HuH-7 (cell line): ENCODE data around the gene WSB1.
A peak's percentile ranks its signal among the peaks of the same experiment; 100 is the strongest.

Experiments used
- DNase-seq: peaks from one replicate; pipeline ENCODE4 v3.0.0; 2011; ENCODE audit warnings: low spot score

Gene WSB1

DNA sequence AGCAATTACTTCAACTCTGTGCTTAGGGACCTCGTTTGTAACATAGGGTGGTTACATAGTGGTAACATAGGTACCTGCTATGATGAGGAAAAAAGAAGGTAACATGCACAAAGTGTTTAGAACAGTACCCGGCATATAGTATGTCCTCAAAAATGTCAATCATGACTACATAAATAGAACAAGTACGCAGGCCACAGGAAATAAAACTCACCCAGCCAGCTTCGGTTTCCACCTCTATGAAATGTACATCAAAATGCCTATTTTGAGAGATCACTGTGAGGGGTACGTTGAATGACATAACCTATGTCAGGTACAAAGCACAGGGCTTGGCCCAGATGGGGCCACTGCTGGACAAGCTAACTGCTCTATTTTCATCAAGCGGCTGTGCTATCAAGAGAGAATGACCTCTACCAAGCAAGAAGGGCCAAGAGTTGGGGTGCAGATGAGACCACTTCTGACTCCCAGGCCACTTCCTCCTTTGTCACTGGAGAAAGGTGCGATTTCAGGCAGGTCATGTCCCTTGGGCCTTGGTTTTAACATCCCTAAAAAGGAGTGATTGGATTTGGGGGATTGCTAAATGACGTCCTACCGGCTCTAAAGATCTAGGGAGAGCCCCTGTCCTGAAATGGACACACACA is 45.4 kb downstream of the WSB1 start:
- no peak for DNase-seq

DNA sequence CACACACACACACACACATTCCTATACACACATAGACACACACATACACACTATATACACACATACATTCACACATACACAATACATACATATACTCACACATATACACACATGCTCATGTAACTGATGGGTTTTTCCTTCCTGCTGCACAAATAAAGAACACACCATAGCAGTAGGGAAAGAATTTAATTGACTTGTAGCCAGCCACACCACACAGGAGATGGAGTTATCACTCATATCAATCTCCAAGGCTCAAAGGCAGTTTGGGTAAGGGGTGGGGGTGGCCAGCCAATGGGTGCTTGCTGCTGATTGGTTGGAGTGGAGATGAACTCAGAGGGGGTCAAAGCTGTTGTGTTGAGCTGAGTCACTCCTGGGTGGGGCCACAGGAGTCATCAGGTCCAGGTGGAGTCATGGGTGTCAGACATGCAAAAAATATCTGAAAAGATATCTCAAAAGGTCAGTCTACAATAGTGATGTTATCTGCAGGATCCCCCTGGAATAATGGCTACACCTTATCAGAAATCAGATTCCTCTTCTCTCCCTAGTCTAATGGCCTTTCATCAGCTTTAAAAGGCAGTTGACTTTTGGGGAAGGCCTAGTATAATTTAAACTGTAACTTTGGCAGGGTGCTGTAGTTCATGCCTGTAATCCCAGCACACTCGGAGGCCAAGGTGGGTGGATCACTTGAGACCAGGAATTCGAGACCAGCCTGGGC is 46.1 kb downstream of the WSB1 start:
- DNase-seq: no peak

DNA sequence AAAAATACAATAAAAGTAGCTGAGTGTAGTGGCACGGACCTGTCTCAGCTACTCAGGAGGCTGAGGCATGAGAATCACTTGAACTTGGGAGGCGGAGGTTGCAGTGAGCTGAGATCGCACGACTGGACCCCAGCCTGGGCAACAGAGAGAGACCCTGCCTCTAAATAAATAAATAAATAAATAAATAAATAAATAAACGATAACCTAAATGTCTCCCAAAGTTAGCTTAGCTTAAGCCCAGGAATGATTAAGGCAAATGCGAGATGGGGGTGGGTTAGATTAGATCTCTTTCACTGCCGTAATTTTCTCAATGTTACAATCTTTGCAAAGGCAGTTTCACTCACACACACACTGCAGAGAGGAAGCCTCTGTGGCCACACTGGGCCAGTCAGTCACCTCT is 46.7 kb downstream of the WSB1 start:
- DNase-seq: no peak

DNA sequence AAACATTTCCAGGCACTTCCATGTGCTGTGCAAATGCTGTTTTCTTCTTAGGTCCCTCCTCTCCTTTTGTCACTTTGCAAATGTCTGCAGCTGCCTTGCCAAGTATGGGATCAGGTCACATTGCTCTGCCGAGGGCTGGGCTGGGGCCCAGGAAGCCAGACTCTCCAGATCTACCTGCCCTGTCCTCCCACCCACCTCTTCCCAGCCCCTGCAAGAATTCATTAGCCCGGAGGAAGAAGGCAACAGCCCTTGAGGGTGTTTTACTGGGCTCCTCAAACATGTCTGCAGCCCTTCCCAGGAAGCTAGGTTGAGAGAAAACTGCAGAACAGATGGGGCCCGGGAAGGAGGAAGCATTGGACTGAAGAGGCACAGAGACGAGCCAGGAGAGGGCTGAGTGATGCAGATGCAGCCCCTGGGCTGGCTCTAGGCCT is 47.1 kb downstream of the WSB1 start:
- DNase-seq: no peak

DNA sequence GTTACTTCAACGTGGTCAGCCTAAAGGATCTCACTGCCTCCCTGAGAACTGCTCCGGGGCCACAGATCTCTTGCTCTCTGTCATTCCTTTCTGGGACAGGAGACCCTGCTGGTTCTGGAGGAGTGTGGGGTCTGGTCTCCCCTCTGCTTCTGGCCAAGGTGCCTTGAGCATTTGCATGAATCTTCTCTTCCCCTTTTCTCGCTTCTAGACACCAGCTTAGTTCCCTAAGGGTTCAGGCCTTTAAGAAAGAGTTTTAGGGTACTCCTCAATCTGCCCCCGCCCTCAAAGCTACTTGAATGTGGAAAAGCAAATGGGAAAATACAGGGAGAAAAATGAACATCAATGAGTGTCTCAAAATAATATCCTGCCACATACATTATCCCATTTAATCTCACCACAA is 48.1 kb downstream of the WSB1 start:
- DNase-seq: no peak

DNA sequence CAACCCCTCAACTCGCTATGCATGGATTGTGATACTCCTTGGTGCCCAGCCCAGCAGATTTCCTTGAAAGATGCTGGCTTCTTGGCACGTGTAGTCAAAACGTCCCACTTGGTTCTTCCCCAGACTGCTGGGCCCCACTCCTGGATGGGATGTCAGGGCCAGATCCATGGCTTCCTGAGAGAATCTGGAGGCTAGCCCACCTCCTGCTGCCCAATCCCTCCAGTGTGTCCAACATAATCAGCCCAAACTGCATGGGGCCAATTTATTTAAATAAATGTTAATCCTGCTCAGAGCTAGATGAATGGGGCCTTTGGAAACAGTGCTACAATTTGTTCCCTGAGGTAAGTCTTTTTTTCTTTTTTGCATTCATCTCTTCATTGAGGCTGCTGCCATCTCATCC is 49.4 kb downstream of the WSB1 start:
- no peak for DNase-seq

DNA sequence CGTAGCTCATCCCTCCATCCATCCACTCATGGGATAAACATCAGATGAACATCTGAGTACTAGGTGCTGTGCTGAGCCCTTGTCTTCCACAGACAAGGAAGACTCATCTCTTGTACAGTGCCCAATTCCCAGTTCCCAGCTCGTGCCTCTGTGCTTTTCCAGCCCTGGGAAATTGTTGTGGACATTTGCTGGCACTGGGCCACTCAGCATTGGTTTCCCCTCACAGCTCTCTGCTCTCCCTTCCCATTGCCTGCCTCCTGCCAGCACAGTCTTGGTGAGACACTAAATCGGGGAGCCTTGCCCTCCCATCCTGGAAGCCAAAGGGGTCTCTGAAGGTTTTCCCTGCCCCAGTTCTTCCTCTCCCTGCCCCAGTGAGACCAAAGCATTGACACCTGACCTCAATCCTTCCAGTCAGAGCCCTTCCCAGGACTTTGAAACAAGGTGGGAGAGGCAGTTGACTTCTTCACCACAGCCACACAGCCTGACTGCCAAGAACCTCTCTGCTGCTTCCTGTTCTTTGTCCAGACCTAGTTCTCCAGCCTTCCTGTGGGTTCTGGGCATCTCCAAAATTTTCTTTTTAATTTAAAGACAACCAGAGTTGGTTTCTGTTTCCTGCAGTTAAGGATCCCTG is 50.2 kb downstream of the WSB1 start:
- DNase-seq: no peak

DNA sequence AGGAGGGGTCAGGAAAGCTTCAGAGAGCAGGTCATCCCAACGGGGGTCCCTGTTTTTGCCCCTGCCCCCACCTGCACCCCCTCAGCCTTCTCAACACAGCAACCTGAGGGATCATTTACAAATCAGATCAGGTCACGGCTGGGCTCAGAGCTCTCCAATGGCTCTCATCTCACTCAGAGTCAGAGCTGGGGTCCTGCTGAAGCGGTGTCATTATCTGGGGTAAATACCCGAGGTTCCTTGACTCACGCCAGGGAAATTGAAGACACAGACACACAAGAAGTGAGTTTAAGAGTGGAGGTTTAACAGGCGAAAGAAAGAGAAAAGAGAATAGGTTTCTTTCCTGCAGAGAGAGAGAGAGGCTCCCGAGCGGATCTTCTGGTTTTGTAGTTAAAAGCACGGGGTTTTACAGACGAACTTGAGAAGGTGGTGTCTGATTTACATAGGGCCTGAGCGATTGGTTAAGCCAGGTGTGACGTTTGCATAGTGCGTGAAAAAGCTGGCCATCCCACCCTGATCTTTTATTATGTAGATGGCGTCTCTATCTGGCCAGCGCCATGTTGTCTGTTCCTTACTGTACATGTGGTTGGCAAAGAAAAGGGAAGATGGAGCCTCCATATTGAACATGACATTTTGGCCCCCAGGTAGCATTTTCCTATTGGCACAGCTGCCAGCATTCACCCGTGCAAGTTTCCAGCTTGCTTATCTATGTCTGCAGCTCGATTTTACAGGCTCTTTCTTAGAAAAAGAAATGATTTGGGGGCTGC is 51.4 kb downstream of the WSB1 start:
- DNase-seq: no peak

DNA sequence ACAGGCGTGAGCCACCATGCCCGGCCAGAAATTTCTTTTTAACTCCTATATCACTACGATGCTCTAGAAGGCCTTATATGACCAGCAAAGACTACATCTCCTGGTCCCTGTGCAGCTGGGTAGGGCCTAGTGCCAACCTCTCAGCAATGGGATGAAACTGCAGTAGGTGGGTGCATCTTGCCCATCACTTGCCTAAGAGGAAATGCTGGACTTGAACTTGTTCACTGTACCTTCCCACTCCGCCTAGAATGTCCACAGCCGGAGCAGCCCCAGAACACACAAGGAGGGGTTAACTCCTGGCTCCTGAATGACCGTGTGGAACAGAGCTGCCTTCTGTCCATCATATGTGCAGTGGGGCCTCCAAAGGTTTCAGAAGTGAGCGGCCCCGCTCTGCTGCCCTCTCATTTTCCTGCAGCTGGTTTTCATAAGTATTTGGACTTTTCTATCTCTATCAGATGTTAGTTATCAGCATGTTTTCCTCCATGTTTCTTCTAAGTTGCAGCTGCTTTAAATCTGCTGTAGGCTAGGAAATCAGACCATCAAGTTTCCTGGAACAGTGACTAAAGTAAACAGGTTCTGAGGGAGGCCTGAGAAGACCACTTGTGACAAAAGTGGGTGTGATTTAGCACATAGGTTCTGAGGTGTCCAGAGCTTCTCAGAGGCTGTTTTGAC is 52.5 kb downstream of the WSB1 start:
- no peak for DNase-seq

DNA sequence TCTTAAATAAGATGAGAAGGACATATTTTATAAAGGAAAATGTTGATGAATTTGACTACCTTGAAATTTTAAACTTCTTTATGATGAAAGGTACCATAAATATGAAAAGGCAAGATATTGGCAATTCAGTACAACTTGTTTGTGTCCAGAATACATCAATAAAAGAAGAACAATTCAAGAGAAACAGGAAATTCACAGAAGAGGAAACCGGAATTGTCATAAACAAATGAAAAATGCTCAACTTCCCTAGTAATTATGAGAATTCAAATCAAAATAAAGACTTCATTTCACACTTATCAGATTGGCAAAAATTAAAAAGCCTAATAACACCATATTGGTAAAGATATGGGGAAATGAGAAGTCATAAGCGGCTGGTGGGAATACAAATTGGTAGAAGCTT is 54.3 kb downstream of the WSB1 start:
- no peak for DNase-seq

DNA sequence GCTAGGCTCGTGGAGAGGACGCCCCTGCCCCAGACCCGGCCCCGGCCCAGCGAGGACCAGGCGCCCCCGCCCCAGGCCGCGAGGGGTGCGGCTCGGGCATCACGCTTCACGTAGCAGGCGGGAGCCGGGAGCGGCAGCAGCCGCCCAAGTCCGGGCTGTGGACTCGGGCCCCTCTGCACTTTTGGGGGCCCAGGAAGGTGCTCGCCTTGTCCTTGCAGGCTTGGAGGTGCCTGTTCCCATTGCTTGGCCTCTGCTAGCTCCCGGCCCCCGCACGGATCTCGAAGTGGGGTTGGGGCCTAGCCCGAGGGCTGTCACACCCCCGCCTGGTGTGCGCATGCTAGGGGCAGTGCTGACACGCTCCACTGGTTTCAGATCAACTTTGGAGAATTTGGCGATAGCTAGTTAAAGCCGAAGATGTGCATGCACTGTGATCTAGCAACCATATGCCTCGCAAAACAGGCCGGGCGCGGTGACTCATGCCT is 55.7 kb downstream of the WSB1 start:
- DNase-seq: no peak

DNA sequence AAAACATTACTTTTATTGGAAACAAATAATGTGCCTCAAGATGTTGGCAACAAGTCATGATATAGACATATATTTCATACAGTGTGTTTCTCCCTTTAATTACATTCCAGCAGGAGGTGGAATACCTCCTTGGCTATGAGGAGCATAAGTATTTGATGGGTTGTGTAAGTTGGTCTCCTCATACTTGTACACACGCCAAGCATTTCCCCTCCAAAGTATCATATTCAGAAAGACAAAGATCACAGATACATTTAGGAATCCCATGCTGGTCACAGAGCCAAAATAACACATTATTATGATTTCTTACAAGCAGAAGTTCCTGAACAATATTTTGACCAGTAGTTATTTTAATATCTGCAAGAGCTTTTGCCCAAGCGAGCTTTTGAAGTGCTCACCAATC is 57.8 kb downstream of the WSB1 start:
- no peak for DNase-seq

DNA sequence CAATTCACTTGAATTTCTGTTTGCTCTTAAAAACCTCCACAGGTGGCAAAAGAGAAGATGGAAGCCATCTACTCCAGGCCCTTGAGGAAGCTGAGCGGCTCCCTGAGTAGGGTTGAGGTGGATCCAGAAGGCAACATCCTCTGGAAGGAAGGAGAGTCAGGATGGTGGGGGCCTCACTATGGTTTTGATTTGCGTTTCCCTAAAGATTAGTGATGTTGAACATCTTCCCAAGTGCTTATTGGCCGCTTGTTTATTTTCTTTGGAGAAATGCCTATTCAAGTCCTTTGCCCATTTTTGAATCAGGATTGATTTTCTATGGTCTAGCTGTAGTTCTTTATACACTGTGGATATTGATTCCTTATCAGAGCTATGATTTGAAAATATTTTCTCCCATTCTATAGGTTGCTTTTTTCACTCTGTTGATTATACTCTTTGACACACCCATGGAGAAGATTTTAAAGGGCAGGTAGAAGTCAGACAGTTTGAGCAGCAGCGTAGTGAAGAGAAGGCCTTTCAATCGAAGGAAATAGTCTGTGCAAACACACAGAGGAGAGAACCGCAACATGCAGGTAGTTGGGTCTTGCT is 58.6 kb downstream of the WSB1 start:
- DNase-seq: no peak

DNA sequence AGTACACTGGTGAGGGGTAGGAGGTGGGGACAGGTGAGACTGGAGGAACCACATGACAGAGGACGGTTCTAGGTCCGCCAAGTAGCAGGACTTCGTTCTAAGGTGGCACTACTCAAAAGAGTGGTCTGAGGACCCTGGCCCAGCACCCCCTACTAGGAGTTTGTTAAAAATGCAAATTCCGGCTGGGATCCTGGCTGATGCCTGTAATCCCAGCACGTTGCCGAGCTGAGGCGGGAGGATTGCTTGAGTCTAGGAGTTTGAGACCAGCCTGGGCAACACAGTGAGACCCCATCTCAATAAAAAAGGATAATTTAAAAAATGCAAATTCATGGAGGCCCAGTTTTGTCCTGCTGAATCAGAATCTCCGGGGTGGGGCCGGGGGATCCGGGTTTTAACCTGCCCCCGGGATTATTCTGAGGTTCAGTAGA is 59.1 kb downstream of the WSB1 start:
- DNase-seq: peak; percentile 43

DNA sequence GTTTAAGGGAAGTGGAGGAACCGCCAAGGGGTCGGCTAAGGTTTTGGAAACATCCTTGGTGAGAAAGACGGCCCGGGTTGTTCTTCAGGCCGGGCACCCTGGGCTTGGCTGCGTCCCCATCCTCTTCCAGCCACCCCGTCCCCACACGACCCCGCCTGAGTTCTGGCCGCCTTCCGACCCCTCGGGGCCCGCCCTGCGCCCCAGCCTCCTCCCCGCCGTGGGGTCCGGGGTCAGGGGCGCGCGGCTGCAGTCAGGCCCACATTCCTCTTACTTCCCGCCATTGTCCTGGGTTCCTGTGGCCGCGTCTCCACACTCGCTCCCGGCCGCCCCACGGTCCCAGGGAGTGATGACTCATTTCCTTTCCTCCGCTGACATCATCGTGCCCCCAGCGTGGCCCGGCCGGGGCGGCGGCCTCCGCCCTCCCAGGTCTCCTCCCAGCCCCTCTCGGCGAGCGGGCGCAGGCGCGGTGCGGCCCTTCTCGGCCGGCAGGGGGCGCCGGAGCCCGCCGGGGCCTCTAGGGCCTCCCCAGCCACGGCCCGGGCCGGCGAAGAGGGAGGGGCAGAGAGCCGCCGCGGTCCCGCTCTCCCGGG is 59.6 kb downstream of the WSB1 start:
- peak; percentile 97 for DNase-seq

DNA sequence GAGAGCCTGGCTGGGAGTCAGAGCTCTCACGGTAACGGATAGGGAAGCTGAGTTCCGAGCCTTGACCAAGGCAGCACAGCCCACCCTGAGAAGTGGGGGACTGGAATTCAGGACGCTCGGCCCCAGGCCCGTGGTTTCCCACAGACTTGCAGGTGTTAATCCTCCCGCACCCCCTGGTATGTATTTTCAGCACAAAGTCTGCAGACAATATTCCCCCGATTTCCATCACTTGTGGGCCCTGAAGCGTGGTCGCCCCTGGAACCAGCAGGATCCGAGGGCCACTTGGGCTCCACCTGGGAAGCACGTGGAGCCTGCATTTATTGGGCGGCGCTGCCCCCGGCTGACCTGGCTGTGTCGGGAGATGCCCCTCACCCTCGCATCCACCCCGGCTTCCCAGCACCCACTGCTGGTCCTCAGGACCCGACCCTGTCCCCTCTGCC is 60.2 kb downstream of the WSB1 start:
- DNase-seq: peak; percentile 42

DNA sequence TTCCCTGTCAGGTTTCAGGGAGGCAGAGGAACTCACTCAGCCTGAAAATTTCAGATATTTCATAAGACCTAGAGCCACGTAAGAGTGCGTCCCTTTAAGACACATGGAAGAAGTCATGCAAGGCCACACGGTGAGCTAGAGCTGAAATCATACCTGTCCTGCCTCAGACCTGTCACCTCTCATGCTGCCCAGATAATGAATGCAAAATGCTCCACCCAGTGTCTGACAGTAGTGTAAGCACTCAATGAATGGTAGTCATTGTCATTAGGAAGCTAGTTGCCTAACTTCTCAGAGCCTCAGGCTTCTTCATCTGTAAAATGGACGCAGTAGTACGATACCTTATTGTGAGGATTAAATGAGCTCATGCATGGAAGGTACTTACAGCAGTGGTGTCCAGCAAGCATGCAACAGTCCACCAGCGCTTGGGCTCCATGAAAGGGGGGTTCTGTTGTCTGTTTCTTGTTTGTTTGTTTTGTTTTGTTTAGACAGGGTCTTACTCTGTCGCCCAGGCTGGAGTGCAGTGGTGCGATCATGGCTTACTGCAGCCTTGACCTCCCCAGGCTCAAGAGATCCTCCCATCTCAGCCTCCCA is 60.7 kb downstream of the WSB1 start:
- peak; percentile 36 for DNase-seq

DNA sequence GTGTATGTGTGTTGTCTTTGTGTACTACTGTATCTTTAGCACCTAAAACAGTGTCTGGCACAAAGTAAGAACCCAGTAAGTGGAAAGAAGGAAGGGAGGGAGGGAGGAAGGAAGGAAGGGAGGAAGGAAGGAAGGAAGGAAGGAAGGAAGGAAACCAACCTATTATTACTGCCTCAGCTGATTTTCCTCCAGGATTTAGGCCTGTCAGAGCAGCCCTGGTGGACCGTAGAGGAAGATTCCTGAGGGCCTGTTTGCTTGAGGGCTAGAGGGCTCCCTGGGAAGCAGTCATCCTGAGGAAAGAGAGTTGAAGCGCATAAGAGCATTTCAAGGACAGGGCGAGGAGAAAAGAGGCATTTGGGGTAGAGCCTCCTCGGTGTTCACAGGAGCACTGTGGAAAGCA is 61.5 kb downstream of the WSB1 start:
- no peak for DNase-seq

DNA sequence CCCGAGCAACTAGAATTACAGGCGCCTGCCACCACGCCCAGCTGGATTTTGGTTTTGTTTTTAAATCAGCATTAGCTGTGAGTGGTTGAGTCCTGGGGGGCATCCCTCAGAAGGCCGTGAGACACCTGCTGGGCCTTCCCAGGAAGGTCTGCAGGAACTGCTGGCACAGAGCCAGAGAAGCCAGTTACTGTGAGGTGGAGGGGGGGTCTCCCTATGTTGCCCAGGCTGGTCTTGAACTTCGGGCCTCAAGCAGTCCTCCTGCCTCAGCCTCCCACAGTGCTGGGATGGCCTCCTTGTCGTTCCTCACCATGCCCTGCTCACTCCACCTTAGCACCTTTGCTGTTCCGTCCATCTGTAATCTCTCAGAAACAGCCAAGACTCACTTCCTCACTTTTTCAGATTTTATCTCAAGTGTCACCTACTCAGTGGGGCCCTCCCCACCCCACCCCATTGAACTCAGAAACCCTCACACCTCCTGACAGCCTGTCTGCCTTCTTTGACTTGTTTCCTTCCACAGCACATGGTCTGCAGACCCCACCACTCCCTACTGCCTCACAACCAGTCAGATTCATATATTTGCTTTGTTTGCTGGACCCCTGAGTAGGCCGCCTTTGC is 62.3 kb downstream of the WSB1 start:
- no peak for DNase-seq

DNA sequence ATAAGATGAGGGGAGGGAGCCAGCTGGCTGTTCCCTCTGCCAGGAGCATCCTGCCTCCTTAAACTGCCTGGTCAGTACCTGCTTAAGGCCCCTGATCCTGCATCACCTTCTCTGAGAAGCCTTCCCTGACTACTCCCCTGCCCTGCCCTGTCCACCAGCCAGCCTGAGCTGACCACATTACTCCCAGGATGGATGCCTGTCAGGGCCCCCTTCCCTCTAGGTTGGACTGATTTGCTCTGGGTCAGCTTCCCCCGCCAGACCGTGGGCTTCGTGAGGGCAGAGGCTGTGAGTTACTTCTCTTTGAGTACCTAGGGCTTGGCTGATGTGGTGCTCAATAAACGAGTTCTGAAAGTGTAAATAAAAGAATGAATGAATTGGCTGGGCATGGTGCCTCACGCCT is 63.3 kb downstream of the WSB1 start:
- no peak for DNase-seq
